Measurements from ENCODE around the gene TMEM163.
"Not testable (repeated sequence)": the region's sequence is repeated elsewhere in the genome, so short reads cannot be mapped to it uniquely, and the experiment has no call there.

Gene TMEM163

GRCh38 chr2:134502104-134502503, 216.7 kb downstream of the TMEM163 start:
- Mint-ChIP-seq H3K36me3 (no peaks in the 10 kb centered on the region), H3K27ac (no peak overlapping the region), H3K4me1 (no peaks in the 10 kb centered on the region), H3K4me3 (no peak overlapping the region), H3K27me3 (no peaks in the 10 kb centered on the region), H3K9me3 (no peaks in the 10 kb centered on the region)

GRCh38 chr2:134501476-134502091, 217.2 kb downstream of the TMEM163 start:
- no peaks in the 10 kb centered on the region for H3K27me3 Mint-ChIP-seq
- H3K9me3 Mint-ChIP-seq = no peaks in the 10 kb centered on the region
- H3K36me3 Mint-ChIP-seq = no peaks in the 10 kb centered on the region
- no peak overlapping the region for H3K27ac Mint-ChIP-seq
- H3K4me1 Mint-ChIP-seq = no peaks in the 10 kb centered on the region
- H3K4me3 Mint-ChIP-seq = no peak overlapping the region

GRCh38 chr2:134500211-134500935, 218.4 kb downstream of the TMEM163 start:
- no peaks in the 10 kb centered on the region for H3K27me3 Mint-ChIP-seq
- H3K4me1 Mint-ChIP-seq = no peaks in the 10 kb centered on the region
- H3K27ac Mint-ChIP-seq = no peak overlapping the region
- H3K36me3 Mint-ChIP-seq = no peaks in the 10 kb centered on the region
- no peaks in the 10 kb centered on the region for H3K9me3 Mint-ChIP-seq
- H3K4me3 Mint-ChIP-seq = no peak overlapping the region

- Mint-ChIP-seq H3K27ac (no peak overlapping the region), H3K27me3 (no peaks in the 10 kb centered on the region), H3K4me3 (no peak overlapping the region), H3K9me3 (no peaks in the 10 kb centered on the region), H3K4me1 (no peaks in the 10 kb centered on the region), H3K36me3 (no peaks in the 10 kb centered on the region)
Measured at GRCh38 chr2:134499307-134499926, 219.4 kb downstream of the TMEM163 start.

GRCh38 chr2:134498654-134499053, 220.1 kb downstream of the TMEM163 start:
- Mint-ChIP-seq H3K4me1 (no peaks in the 10 kb centered on the region), H3K36me3 (no peaks in the 10 kb centered on the region), H3K9me3 (no peaks in the 10 kb centered on the region), H3K27me3 (no peaks in the 10 kb centered on the region), H3K27ac (no peak overlapping the region), H3K4me3 (no peak overlapping the region)

GRCh38 chr2:134493797-134494196, 225.0 kb downstream of the TMEM163 start:
- Mint-ChIP-seq H3K27me3 (peaks cover 2% of the 10 kb centered on the region), H3K4me1 (peaks cover 4% of the 10 kb centered on the region), H3K4me3 (no peak overlapping the region), H3K9me3 (no peaks in the 10 kb centered on the region), H3K27ac (no peak overlapping the region), H3K36me3 (no peaks in the 10 kb centered on the region)

GRCh38 chr2:134491771-134492441, 226.9 kb downstream of the TMEM163 start:
- Mint-ChIP-seq H3K27me3 (peaks cover 2% of the 10 kb centered on the region), H3K4me1 (peaks cover 4% of the 10 kb centered on the region), H3K36me3 (no peaks in the 10 kb centered on the region), H3K4me3 (no peak overlapping the region), H3K27ac (no peak overlapping the region), H3K9me3 (no peaks in the 10 kb centered on the region)

GRCh38 chr2:134491022-134491421, 227.8 kb downstream of the TMEM163 start:
- H3K36me3 Mint-ChIP-seq = no peaks in the 10 kb centered on the region
- H3K4me1 Mint-ChIP-seq = peaks cover 4% of the 10 kb centered on the region
- H3K27me3 Mint-ChIP-seq = peaks cover 2% of the 10 kb centered on the region
- H3K27ac Mint-ChIP-seq = no peak overlapping the region
- H3K9me3 Mint-ChIP-seq = no peaks in the 10 kb centered on the region
- H3K4me3 Mint-ChIP-seq = no peak overlapping the region

- H3K27ac Mint-ChIP-seq = no peak overlapping the region
- no peak overlapping the region for H3K4me3 Mint-ChIP-seq
- H3K27me3 Mint-ChIP-seq = peaks cover 2% of the 10 kb centered on the region
- no peaks in the 10 kb centered on the region for H3K9me3 Mint-ChIP-seq
- no peaks in the 10 kb centered on the region for H3K36me3 Mint-ChIP-seq
- H3K4me1 Mint-ChIP-seq = peaks cover 4% of the 10 kb centered on the region
Measured at GRCh38 chr2:134490559-134490958, 228.2 kb downstream of the TMEM163 start.

GRCh38 chr2:134489732-134490384, 228.9 kb downstream of the TMEM163 start:
- Mint-ChIP-seq H3K36me3 (no peaks in the 10 kb centered on the region), H3K9me3 (no peaks in the 10 kb centered on the region), H3K27ac (no peak overlapping the region), H3K4me1 (peaks cover 4% of the 10 kb centered on the region), H3K27me3 (peaks cover 2% of the 10 kb centered on the region), H3K4me3 (no peak overlapping the region)

GRCh38 chr2:134482766-134483340, 235.9 kb downstream of the TMEM163 start:
- Mint-ChIP-seq H3K4me1 (no peaks in the 10 kb centered on the region), H3K9me3 (no peaks in the 10 kb centered on the region), H3K27ac (no peak overlapping the region), H3K36me3 (no peaks in the 10 kb centered on the region), H3K27me3 (peaks cover 1% of the 10 kb centered on the region), H3K4me3 (no peak overlapping the region)

GRCh38 chr2:134482131-134482723, 236.6 kb downstream of the TMEM163 start:
- no peak overlapping the region for H3K4me3 Mint-ChIP-seq
- no peaks in the 10 kb centered on the region for H3K4me1 Mint-ChIP-seq
- peaks cover 1% of the 10 kb centered on the region for H3K27me3 Mint-ChIP-seq
- no peak overlapping the region for H3K27ac Mint-ChIP-seq
- no peaks in the 10 kb centered on the region for H3K9me3 Mint-ChIP-seq
- no peaks in the 10 kb centered on the region for H3K36me3 Mint-ChIP-seq

GRCh38 chr2:134479696-134480330, 239.0 kb downstream of the TMEM163 start:
- no peaks in the 10 kb centered on the region for H3K9me3 Mint-ChIP-seq
- H3K4me3 Mint-ChIP-seq = no peak overlapping the region
- peaks cover 1% of the 10 kb centered on the region for H3K27me3 Mint-ChIP-seq
- no peaks in the 10 kb centered on the region for H3K36me3 Mint-ChIP-seq
- H3K27ac Mint-ChIP-seq = no peak overlapping the region
- H3K4me1 Mint-ChIP-seq = no peaks in the 10 kb centered on the region

- not testable (repeated sequence) for H3K27me3 Mint-ChIP-seq, H3K4me3 Mint-ChIP-seq, H3K9me3 Mint-ChIP-seq, H3K27ac Mint-ChIP-seq, H3K36me3 Mint-ChIP-seq, H3K4me1 Mint-ChIP-seq
Measured at GRCh38 chr2:134476982-134477381, 241.8 kb downstream of the TMEM163 start.
